K562 (cell line): ENCODE results near the gene SETD1B. TPM values are rescaled to one million over a fixed set of nuclear protein-coding genes. Genes with fewer than 3 reads are reported as not detected.

Experiments
- BHLHE40 ChIP-seq: IDR thresholded peaks from 2 replicates; pipeline ENCODE4 v1.6.1; 2011; ENCODE audit warnings: low read length, improper control_type of control experiment
- BRD4 ChIP-seq: fragments of 200-600 bp; sonication (generic); IDR thresholded peaks from 2 replicates; pipeline ENCODE4 v1.6.1; 2017; ENCODE audit warnings: inconsistent platforms
- CTBP1 ChIP-seq: fragments of 450-650 bp; IDR thresholded peaks from 2 replicates; pipeline ENCODE4 v1.6.1; 2016; ENCODE audit warnings: borderline replicate concordance
- DACH1 ChIP-seq: fragments of 450-650 bp; IDR thresholded peaks from 2 replicates; pipeline ENCODE4 v1.6.1; 2018; ENCODE audit not compliant: partially characterized antibody
- EHMT2 ChIP-seq: fragments of 450-650 bp; IDR thresholded peaks from 2 replicates; pipeline ENCODE4 v1.6.1; 2018; ENCODE audit warnings: antibody characterized with exemption
- EP400 ChIP-seq: fragments of 450-650 bp; IDR thresholded peaks from 2 replicates; pipeline ENCODE4 v1.6.1; 2017; ENCODE audit warnings: antibody characterized with exemption, mild to moderate bottlenecking, moderate library complexity
- FOS ChIP-seq: IDR thresholded peaks from 3 replicates; pipeline ENCODE4 v1.6.1; 2011; ENCODE audit not compliant: insufficient read length; ENCODE audit errors: extremely low read depth
- FOXJ2 ChIP-seq: fragments of 200-800 bp; sonication (Bioruptor generic); IDR thresholded peaks from 2 replicates; pipeline ENCODE4 v1.6.1; 2016; ENCODE audit warnings: missing genetic modification characterization, missing compliant biosample characterization
- GTF2A2 ChIP-seq: IDR thresholded peaks from 2 replicates; pipeline ENCODE4 v1.6.1; 2016; ENCODE audit warnings: mild to moderate bottlenecking, missing genetic modification characterization, missing compliant biosample characterization
- HDAC2 ChIP-seq: fragments of 450-650 bp; IDR thresholded peaks from 2 replicates; pipeline ENCODE4 v1.6.1; 2016; ENCODE audit warnings: mild to moderate bottlenecking
- JUND ChIP-seq, 2 experiments: IDR thresholded peaks; 2 replicates in 1 of 2; 3 replicates in 1 of 2; pipeline ENCODE4 v1.6.1; 2011; ENCODE audit warnings: borderline replicate concordance in 2 of 2, low read depth in 2 of 2, low read length in 2 of 2, improper control_type of control experiment in 1 of 2, missing biosample characterization in 1 of 2, missing genetic modification characterization in 1 of 2, missing genetic modification reagents in 1 of 2
- MTA3 ChIP-seq: fragments of 450-650 bp; formaldehyde crosslinking; IDR thresholded peaks from 2 replicates; pipeline ENCODE4 v1.6.1; 2017; ENCODE audit warnings: mild to moderate bottlenecking, borderline replicate concordance
- NR2C1 ChIP-seq, 2 experiments: fragments of 450-650 bp; IDR thresholded peaks; 2 replicates each; pipeline ENCODE4 v1.6.1; 2017; ENCODE audit warnings: mild to moderate bottlenecking in 2 of 2, antibody characterized with exemption in 1 of 2, inconsistent platforms in 1 of 2, missing compliant biosample characterization in 1 of 2, missing genetic modification characterization in 1 of 2
- TAF9B ChIP-seq: fragments of 450-650 bp; IDR thresholded peaks from 2 replicates; pipeline ENCODE4 v1.6.1; 2018; ENCODE audit warnings: mild to moderate bottlenecking; ENCODE audit not compliant: partially characterized antibody
- ZBTB40 ChIP-seq, 2 experiments: fragments of 450-650 bp in 1 of 2; sonication (generic) in 1 of 2; formaldehyde crosslinking in 1 of 2; IDR thresholded peaks; 2 replicates each; pipeline versions ENCODE4 v1.7.1 to v1.9.0; 2016 to 2022; ENCODE audit warnings: inconsistent platforms in 1 of 2, mild to moderate bottlenecking in 1 of 2, missing genetic modification reagents in 1 of 2
- ZNF76 ChIP-seq: fragments of 250-450 bp; sonication (Bioruptor Pico); IDR thresholded peaks from 2 replicates; pipeline ENCODE4 v1.4.0; 2020; ENCODE audit warnings: mild to moderate bottlenecking, moderate library complexity, borderline replicate concordance
- polyA plus RNA-seq, 8 experiments: library from polyadenylated mRNA; depleted of rRNA in 4 of 8; stranded (reverse) in 5 of 8; unstranded in 3 of 8; fragments of >200 nt; fragmentation: Nextera tagmentation in 2 of 8; fragmentation: Illumina TruSeq in 1 of 8; extraction: Ambion mirVana in 2 of 8; extraction: Trizol in 1 of 8; gene quantifications; 2 replicates each; pipeline versions ENCODE4 v1.2.1 to v1.2.3, GENCODE V29; 2011 to 2014; ENCODE audit warnings: inconsistent platforms in 1 of 8, missing spikeins in 1 of 8
- total RNA-seq, 7 experiments: library from RNA; depleted of rRNA in 6 of 7; stranded (reverse); fragments of >200 nt in 6 of 7; fragmentation: Illumina TruSeq in 2 of 7; extraction: Trizol in 2 of 7; gene quantifications; 2 replicates each; pipeline versions ENCODE4 v1.2.1 to v1.2.3, GENCODE V29; 2011 to 2021; ENCODE audit warnings: low replicate concordance in 1 of 7
- TF ChIP-seq, protein P1 (sequence below): sonication (generic); IDR thresholded peaks from 2 replicates; pipeline ENCODE4 v1.6.1; 2016

SETD1B gene
- total and polyA plus RNA-seq, 9 of the 15 experiments (the other 6 are each of a cell fraction or from before 2014, with no cell fraction given): 0.48 to 26.6 (median 2.3) TPM

DNA sequence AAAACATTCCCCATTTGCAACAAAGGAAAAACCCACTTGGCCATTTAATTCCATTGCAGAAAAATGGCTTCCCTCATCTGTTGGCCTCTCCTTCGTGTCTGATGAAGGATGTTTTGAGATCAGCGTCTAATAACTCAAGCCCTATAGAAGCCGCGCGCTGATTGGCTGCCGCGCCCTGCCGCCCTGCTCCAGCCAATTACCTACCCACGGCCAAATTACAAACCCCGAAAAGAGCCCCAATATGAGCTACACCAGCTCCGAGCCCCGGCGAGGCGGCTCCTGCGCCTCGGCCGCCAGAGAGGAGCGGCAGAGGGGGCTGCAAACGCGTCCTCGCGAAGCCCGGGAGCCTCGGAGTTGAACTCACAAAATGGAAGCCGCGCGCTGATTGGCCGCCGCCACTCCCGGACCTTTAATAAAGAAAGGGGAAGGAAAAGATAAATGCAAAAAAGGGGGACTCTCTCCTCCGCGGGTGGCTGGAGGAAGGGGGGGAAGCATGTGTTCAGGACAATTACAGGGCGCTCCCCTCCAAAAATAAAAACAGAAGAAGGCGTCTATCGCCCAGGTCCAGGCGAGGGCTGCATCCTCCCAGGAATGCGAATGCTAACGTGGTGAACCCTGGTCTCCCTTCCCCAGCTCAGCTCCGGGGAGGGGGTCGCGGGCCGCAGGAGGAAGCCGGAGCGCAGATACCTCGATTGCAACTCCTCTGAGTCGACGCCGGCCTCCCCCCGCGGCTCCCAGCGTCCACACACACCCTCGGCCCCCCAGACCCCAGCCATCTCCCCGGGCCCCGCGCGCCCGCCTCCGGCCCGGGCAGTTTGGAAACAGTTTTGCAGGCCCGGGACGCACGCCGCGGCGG lies 738 bp upstream of the SETD1B start (continued):
- TF ChIP-seq FOXJ2 (tag): no peak
- TF ChIP-seq NR2C1 (IDR thresholded peaks at IDR 0.05): peak; percentile 33; the same call in 1 of the 2 replicates
- no peak for TF ChIP-seq NR2C1 (tag; IDR thresholded peaks at IDR 0.05)
- peak; percentile 32; the same call in 1 of the 2 replicates for TF ChIP-seq JUND (IDR thresholded peaks at IDR 0.05; ENCODE audit: borderline replicate concordance, low read depth, low read length)
- TF ChIP-seq JUND (tag; IDR thresholded peaks at IDR 0.05; ENCODE audit: borderline replicate concordance, low read depth, low read length): 0 out of 3 replicates have a peak, but pooled peaks have one; percentile 1
- TF ChIP-seq, protein P1, sequence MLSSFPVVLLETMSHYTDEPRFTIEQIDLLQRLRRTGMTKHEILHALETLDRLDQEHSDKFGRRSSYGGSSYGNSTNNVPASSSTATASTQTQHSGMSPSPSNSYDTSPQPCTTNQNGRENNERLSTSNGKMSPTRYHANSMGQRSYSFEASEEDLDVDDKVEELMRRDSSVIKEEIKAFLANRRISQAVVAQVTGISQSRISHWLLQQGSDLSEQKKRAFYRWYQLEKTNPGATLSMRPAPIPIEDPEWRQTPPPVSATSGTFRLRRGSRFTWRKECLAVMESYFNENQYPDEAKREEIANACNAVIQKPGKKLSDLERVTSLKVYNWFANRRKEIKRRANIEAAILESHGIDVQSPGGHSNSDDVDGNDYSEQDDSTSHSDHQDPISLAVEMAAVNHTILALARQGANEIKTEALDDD: no peak
- peak; percentile 60 for TF ChIP-seq FOS
- peak; percentile 60; the same call in 1 of the 2 replicates for TF ChIP-seq CTBP1
- TF ChIP-seq BRD4: 0 out of 2 replicates have a peak, but pooled peaks have one; percentile 27
- peak; percentile 74 for TF ChIP-seq EP400
- peak; percentile 10; the same call in 1 of the 2 replicates for TF ChIP-seq BHLHE40
- peak; percentile 88 for TF ChIP-seq TAF9B
- 0 out of 2 replicates have a peak, but pooled peaks have one; percentile 4 for TF ChIP-seq ZNF76
- TF ChIP-seq ZBTB40 (IDR thresholded peaks at IDR 0.05): no peak
- TF ChIP-seq ZBTB40 (CRISPR knock-in tag; IDR thresholded peaks at IDR 0.05): 0 out of 2 replicates have a peak, but pooled peaks have one; percentile 4
- TF ChIP-seq HDAC2: peak; percentile 51; the same call in 1 of the 2 replicates
- peak; percentile 83 for TF ChIP-seq MTA3
- 0 out of 2 replicates have a peak, but pooled peaks have one; percentile 71 for TF ChIP-seq GTF2A2 (tag)
- TF ChIP-seq EHMT2: no peak
- TF ChIP-seq DACH1: peak; percentile 59
